G401.6 (cell line): Measurements from ENCODE around the gene TRIM38.
"Not testable (repeated sequence)": the region's sequence is repeated elsewhere in the genome, so short reads cannot be mapped to it uniquely, and the experiment has no call there.

Experiments used
- FAIRE-seq: peaks from 2 replicates; lab custom pipeline; 2012; peaks lifted over from hg19 to GRCh38; lab: Jason Lieb, UNC

Gene TRIM38

DNA sequence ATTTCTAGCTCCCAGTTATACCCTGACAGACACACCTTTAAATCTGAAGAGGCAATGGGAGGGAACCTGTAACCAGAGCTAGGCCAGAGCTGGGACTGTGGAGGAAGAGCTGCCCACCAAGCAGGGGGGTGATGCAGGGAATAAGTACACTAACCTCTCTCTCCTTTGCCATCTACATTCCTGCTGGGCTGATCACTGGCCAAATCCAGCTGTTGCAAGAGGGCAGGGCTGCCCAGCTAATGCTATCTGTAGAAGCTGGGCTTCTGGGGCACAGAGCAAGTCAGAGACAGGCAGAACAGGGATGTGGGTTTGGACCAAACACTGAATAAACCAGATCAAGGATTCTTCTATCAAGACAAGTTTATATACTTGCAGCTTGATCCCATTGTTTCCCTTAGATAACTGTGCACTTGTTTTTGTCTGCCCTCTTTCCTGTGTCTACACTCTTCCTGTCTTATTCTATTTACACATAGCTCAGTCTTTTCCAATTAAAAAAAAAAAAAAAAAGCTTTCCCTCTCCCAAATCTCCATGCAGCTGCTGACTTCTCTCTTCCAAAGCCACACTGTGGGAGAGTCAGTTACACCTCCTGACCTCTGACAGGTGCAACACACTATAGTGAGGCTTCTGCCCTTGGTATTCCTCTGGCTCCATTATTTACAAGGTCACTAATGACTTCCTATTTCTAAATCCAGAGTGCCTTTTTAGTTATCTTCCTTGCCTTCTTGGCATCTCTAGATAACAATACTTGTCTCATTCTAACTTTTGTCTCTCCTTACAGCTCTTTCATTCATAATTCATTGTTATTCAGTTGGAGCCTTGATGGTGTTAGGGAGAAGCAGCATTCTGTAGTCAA lies 43.7 kb downstream of the TRIM38 start:
- FAIRE-seq, result no peak

- FAIRE-seq, result not testable (repeated sequence)
Observed at GRCh38 chr6:26006940-26007305, 44.3 kb downstream of the TRIM38 start.

DNA sequence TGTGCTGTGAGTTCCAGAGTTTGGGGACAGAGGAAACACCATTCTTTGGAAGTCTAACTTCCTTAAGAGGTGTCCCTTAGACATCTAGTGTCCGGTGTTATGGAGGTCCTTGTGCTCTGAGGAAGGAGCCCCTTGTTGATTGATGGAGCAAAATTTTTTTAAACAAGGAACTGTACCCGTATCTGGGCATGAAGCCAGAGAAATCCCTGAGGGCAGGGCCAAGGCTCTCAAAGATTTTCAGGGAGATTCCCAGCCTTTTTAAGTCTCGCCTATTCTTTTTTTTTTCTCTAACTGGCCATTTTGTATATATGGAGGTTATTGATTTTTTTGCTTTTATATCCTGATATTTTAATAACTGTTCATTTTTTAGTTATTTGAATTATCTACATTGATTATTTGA lies 45.9 kb downstream of the TRIM38 start:
- FAIRE-seq, result no peak

DNA sequence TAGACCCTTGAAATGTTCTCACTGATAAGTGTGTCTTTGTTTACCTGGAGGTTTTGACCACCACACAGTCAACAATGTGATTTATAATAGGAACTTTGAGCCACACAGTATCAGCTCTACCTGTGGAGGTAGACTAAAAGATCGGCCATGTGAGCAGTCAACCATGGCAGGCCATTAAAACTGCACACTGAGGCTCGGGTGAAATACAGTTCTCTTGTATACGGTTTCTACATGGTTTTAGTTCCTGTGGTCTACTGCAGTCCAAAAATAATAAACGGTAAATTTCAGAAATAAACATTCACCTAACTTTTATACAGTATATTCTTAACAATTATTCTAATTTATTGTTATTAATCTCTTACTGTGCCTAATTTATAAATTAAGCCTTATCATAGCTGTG lies 47.2 kb downstream of the TRIM38 start:
- no peak for FAIRE-seq

GRCh38 chr6:26012061-26012460 lies 49.5 kb downstream of the TRIM38 start:
- no peak for FAIRE-seq

DNA sequence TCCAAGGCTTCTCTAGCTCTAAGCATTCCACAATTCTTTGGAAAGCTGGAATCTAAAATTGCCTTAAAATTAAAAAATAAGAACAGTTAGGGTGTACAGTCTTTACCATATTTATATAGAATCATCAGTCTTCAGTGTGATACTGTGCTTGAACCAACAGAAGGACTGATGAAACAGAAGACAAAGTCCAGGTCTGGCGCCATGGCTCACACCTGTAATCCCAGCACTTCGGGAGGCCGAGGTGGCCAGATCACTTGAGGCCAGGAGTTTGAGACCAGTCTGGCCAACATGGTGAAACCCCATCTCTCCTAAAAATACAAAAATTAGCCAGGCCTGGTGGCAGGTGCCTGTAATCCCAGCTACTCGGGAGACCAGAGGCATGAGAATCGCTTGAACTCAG lies 51.8 kb downstream of the TRIM38 start:
- FAIRE-seq, result not testable (repeated sequence)

DNA sequence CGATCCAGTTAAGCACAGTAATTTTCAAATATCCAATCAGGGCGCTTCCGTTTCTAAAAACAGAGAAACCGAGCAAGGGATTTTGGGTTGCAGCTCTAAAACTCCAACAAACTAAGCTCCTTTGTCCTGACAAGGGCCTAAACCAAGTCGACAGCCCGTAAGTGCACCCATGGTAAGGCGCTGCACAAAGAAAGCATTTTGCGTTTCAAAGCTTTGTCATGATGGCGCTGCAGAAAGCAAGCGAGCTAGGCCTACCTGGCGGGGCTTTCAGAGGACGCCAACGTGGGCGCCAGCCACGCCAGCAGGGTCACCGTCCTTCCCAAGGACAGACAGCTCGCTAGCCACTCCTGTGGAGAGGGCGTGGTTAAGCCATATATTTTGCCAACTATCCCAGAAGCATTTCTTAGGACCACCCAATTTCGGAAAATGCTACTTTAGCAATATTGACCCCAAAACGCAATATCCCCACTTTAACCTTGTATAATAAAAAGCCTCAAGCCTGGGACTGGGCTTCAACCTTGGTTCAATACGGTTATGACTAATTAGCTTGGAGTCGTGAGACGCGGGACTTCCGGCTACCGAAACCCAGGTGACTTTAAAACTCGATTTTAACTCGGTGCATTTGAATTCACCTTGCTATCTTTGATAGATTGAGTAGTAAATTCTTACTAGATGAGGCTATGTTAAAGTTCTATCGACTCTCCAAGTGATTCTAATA lies 53.8 kb downstream of the TRIM38 start:
- FAIRE-seq, result no peak

GRCh38 chr6:26016963-26017631 lies 54.5 kb downstream of the TRIM38 start:
- no peak for FAIRE-seq

GRCh38 chr6:26017632-26017966 lies 55.0 kb downstream of the TRIM38 start:
- FAIRE-seq, result no peak

GRCh38 chr6:26019261-26019830 lies 56.7 kb downstream of the TRIM38 start:
- FAIRE-seq, result no peak

DNA sequence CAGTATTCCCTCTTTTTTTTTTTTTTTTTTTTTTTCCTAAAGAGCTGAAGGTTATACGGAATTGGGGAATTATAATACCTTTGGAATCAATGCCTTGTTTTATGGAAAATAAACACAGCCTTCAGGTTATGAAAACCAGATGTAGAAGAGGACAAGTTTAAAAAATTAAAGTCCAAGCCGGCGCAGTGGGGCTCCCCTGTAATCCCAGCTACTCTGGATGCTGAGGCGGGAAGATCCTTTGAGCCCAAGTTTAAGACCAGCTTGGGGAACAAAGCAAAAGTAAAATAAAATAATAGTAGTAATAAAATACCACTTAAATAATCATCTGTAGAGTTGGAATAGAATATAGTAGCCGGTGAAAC lies 57.3 kb downstream of the TRIM38 start:
- FAIRE-seq, result no peak

DNA sequence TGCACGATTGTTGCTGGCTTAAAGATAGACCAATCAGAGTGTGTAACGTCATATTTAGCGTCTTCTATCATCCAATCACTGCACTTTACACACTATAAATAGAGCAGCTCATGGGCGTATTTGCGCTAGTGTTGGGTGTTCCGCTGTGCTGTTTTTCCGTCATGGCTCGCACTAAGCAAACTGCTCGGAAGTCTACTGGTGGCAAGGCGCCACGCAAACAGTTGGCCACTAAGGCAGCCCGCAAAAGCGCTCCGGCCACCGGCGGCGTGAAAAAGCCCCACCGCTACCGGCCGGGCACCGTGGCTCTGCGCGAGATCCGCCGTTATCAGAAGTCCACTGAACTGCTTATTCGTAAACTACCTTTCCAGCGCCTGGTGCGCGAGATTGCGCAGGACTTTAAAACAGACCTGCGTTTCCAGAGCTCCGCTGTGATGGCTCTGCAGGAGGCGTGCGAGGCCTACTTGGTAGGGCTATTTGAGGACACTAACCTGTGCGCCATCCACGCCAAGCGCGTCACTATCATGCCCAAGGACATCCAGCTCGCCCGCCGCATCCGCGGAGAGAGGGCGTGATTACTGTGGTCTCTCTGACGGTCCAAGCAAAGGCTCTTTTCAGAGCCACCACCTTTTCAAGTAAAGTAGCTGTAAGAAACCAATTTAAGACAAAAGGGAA lies 57.9 kb downstream of the TRIM38 start:
- FAIRE-seq, result peak; percentile 98

DNA sequence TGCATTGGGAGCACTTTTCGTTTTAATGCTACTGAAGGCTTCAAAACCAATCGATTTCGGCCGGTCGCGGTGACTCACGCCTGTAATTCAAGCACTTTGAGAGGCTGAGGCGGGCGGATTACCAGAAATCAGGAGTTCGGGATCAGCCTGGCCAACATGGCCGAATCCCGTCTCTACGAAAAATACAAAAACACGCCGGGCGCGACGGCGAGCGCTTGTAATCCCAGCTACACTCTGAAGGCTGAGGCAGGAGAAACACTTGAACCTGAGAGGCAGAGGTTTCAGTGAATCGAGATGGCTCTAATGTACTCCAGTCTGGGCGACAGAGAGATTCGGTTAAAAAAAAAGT lies 58.4 kb downstream of the TRIM38 start:
- FAIRE-seq, result peak; percentile 27

- peak; percentile 95 for FAIRE-seq
Observed at GRCh38 chr6:26021350-26022131, 58.9 kb downstream of the TRIM38 start.

DNA sequence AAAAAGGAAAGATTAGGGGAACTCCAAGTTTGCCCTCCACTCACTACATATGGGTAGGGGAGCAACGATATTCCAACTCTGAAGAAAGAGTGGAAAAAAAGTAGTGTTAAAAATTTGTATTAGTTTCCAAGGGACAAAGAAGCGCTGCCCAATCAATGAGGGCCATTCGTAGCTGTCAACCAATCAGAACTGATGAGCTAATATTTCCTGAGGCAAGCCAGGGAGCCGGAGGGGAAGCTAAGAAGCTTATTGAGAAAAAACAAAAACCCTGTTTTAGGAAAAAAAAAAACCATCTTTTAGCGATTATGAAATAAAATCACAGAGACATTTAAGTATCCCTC lies 59.5 kb downstream of the TRIM38 start:
- peak; percentile 95 for FAIRE-seq

GRCh38 chr6:26022737-26023136 lies 60.1 kb downstream of the TRIM38 start:
- FAIRE-seq, result no peak

DNA sequence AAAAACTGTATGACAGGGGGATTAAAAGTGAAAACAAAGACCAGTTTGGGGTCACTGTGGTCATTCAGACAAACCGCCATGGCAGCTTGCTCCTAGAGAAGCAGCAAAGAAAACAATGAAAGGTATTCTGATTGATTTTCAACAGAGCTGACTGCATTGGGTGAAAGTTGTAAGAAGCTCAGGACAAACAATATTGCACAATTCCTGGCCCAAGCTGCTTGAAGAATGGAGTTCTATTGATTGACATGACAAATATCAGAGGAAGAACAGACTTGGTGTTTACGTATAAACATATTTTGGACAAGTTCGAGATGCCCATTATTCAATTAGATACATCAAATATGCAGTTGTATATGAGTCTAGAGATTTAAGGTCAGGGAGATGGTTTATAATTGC lies 62.0 kb downstream of the TRIM38 start:
- FAIRE-seq, result no peak

DNA sequence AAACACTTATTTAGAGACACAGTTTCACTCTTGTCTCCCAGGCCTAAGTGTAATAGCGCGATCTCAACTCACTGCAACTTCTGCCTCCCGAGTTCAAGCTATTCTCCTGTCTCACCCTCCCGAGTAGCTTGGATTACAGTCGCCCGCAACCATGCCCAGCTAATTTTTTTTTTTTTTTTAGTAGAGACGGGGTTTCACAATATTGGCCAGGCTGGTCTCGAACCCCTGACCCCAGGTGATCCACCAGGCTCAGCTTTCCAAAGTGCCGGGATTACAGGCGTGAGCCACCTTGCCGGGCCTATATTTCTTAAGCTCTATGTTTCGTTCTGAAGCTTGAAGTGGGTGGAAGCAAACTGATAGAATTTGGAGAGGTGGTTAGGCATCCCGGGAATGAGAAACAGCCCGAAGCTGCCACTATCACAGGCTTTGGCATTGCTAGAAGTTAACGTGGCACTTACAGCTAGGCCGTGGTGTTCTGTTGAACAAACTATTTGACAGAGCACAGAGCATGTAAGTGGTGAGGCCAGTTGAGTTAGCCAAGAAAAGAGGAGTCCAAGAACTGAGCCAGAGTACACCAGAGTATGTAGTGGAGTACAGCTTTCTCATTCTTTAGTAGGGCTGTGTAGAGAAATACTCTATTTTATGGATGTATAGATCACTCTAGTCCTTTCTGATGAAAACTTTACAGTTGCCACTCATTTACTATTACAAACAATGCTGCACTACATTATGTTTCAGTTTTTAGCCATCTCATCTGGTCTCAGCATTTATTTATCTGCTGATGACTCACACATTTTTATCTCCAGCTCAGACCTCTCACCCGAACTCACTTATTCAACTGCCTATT lies 62.7 kb downstream of the TRIM38 start:
- no peak for FAIRE-seq

DNA sequence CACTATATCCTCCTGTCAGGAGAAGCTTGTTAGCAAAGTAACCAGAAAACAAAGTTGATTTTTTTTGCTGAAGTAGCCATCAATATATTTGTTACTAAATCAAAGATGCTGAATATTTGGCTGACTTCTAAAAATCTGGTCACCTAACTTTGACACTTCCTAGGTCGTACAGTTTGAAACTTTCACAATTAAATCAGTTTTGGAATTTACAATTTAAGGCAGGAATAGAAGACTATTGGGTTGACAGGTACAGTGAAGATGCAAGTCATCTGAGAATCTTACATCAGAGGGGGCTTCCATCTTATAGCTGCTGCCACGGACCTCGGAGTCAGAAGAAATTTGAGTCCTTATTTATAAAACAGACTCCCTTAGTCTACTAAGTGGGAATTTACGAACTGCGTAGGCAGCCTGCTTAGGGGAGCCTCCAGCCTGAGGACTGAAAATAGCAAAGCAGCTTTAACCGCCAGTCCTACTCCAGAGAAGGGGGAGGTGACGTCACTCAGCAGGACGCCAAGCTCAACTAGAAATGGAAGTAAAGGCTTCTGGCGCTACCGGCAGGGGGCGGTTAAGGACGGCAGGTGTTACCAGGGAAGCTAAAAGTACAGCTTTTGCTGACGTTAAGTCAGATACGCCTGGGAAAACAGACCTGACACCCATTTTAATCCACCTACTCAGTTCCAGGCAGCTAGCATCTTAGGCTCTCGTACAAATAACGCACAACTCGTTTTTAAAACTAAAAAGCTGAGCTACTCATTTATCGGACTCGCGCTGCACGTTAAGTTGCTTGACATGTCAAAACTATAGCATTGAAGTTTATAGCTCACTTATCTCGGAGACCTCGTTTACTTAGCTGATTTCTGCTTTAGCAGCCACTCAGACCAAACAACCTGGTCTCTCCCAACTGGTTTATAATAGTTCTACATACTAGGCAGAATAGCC lies 63.6 kb downstream of the TRIM38 start:
- peak; percentile 90 for FAIRE-seq
